ENCODE results near the gene ABCG4. TPM values are rescaled to one million over a fixed set of nuclear protein-coding genes. Genes with fewer than 3 reads are reported as not detected.

Gene ABCG4
- total and polyA plus RNA-seq, 12 donors = 0.17 to 1.6 (median 1.2) TPM

DNA sequence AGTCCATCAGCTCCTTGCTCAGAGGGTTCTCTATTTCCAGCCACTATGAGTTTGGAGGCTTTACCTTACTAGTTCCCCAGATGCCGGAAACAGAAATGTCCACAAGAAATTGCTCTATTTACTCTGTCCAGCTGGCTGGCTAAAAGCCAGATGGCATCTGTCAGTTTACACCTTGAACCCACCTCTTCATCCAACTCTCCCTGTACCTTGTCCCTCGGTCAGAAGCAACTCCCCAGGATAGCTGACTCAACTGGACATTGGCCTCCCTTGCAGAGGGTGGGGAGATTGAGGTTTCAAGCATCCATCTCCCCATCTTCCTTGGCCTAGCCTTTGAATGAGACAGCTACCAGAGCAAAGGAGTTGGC lies 40.0 kb upstream of the ABCG4 start:
- H3K27ac ChIP-seq = peak overlapping the region in 4 of 10 donors; percentile 75 to 91 (median 81)
- H3K4me1 ChIP-seq = peaks cover 10 to 41% (median 26%) of the 10 kb centered on the region in 9 donors

DNA sequence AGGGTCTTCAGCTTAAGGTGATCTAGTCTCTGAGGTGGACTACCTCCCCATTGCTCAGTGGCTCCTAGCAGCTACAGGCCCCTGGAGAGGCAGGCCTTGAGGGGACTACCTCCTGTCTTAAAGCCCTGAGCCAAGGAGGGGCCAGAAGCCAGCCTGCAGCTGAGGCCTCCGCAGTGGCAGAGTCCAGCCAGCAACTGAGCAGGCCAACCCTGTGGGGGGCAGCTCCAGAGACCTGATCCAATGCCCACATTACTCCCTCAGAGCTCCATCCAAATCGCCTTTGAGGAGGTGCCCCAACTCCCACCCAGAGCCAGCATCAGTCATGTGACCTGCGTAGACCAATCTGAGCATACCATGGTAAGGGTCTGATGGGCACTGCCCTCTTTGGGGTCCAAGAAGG lies 39.0 kb upstream of the ABCG4 start:
- intact Hi-C loops (cut with DNase I) = loop anchor here in 2 of 10 donors (10.0 kb wide), 1 partner anchor 85 kb away; no protein-coding TSS in a partner anchor
- Histone ChIP-seq H3K4me1 (peaks cover 10 to 43% (median 24%) of the 10 kb centered on the region in 9 donors), H3K9me3 (no peaks in the 10 kb centered on the region), H3K27ac (no peak overlapping the region), H3K36me3 (peaks cover 0 to 52% (median 13%) of the 10 kb centered on the region in 9 donors), H3K27me3 (no peaks in the 10 kb centered on the region), H3K4me3 (no peak overlapping the region)
- no peak for DNase-seq
- no peak for TF ChIP-seq CTCF (IDR thresholded peaks at IDR 0.05)
- WGBS, 2 donors = 88 to 94% methylated on average over 3 of the region's 3 CpGs
- ATAC-seq = no peak

More for the DNA sequence above, 40.0 kb upstream of the ABCG4 start:
- WGBS, 2 donors = 80 to 81% methylated on average over 2 of the region's 2 CpGs
- H3K4me3 ChIP-seq = peak overlapping the region in 7 of 10 donors; percentile 72 to 100 (median 89)
- no peak for DNase-seq
- H3K27me3 ChIP-seq = no peaks in the 10 kb centered on the region
- peaks cover 0 to 42% (median 11%) of the 10 kb centered on the region in 9 donors for H3K36me3 ChIP-seq
- TF ChIP-seq CTCF (IDR thresholded peaks at IDR 0.05) = no peak
- H3K9me3 ChIP-seq = no peaks in the 10 kb centered on the region
- ATAC-seq = no peak
- intact Hi-C loops (cut with DNase I) = loop anchor here in 2 of 10 donors (10.0 kb wide), 1 partner anchor 86 kb away; no protein-coding TSS in a partner anchor

DNA sequence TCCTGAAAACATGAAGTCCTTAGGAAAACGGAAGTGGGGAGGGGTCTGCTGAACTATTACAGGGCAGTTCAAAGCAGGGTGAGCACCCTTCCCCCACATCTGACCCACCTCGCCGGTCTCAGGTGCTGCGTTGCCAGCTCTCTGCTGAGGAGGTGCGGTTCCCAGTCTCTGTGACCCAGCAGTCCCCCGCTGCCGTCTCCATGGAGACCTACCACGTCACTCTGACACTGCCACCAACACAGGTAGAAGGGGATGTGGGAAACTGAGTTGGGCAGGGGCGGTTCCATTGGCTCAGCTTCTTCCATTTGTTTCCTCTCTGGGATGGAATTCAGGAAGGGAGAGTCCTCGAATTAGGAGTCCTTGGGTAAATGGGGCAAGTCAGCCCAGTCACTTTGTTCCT lies 38.4 kb upstream of the ABCG4 start:
- DNase-seq = no peak
- no peaks in the 10 kb centered on the region for H3K9me3 ChIP-seq
- no peak overlapping the region for H3K4me3 ChIP-seq
- peaks cover 0 to 57% (median 18%) of the 10 kb centered on the region in 9 donors for H3K36me3 ChIP-seq
- no peak overlapping the region for H3K27ac ChIP-seq
- no peak for TF ChIP-seq CTCF (IDR thresholded peaks at IDR 0.05)
- intact Hi-C loops (cut with DNase I) = no loop called here
- 85% methylated on average over 10 of the region's 10 CpGs for WGBS, 2 donors
- no peaks in the 10 kb centered on the region for H3K27me3 ChIP-seq
- ATAC-seq = no peak
- peaks cover 10 to 47% (median 24%) of the 10 kb centered on the region in 9 donors for H3K4me1 ChIP-seq

GRCh38 chr11:119111361-119111925 lies 37.4 kb upstream of the ABCG4 start:
- H3K27ac ChIP-seq = no peak overlapping the region
- no peaks in the 10 kb centered on the region for H3K27me3 ChIP-seq
- H3K36me3 ChIP-seq = peaks cover 0 to 67% (median 20%) of the 10 kb centered on the region in 9 donors
- WGBS, 2 donors = 96 to 97% methylated on average over 11 of the region's 11 CpGs
- peaks cover 9 to 49% (median 21%) of the 10 kb centered on the region in 9 donors for H3K4me1 ChIP-seq
- H3K4me3 ChIP-seq = no peak overlapping the region
- no peak for TF ChIP-seq CTCF (IDR thresholded peaks at IDR 0.05)
- DNase-seq (no peak), ATAC-seq (no peak)
- H3K9me3 ChIP-seq = no peaks in the 10 kb centered on the region
- intact Hi-C loops (cut with DNase I) = no loop called here

Measured in heart right ventricle (tissue), 16 donors.